NCI-H748 (cell line): ENCODE measurements around the gene ZBTB38.

ENCODE experiments used
- DNase-seq: peaks from one replicate; lab custom pipeline; 2025; ENCODE audit not compliant: unreplicated experiment; lab: John Stamatoyannopoulos, UW

ZBTB38 gene

GRCh38 chr3:141336672-141337522 lies 31.4 kb upstream of the ZBTB38 start:
- peak; percentile 63 for DNase-seq

DNA sequence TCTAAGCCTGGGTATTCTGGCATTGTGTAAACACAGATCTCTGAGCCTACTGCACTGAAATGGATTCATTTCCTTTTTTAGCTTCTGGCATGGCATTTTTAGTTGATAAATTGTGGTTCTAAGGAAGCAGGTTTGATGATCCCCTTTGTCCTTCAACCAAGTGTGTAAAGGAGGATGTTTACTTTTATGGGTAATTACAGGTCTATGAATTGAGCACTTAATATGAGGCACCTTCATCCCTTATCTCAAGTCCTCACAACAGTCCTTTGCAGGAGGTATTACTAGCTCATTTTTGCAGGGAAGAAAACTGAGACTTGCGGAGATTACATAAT lies 30.8 kb upstream of the ZBTB38 start:
- peak; percentile 63 for DNase-seq

DNA sequence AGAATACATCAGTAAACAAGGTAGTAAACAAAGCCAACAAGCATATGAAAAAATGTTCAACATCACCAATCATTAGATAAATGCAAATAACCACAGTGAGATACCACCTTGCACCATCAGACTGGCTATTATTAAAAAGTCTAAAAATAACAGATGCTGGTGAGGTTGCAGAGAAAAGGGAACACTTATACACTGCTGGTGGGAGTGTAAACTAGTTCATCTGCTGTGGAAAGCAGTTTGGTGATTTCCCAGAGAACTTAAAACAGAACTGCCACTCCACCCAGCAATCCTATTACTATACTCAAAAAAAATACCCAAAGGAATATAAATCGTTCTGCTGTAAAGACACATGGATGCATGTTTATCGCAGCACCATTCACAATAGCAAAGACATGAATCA lies 30.3 kb upstream of the ZBTB38 start:
- DNase-seq = no peak

- DNase-seq = no peak
Measured at GRCh38 chr3:141338881-141339280, 29.4 kb upstream of the ZBTB38 start.

GRCh38 chr3:141341536-141341935 lies 26.8 kb upstream of the ZBTB38 start:
- DNase-seq = no peak

DNA sequence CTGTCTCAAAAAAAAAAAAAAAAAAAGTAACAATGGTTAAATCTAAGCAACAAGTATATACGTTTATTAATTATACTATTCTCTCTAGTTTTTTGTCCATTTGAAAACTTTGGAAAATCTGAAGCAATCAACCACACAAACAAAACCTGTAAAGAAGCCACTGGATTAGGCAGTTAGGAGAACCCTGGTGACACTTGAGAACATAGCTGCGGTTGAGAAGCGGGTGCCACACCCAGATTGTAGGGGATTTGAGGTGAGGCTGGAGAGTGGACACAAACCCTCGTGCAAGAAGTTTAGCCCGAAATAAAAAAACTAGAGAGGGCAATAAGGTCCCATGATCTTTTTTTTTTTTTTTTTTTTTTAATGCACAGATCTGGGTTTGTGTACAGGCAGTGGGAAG lies 25.9 kb upstream of the ZBTB38 start:
- no peak for DNase-seq

DNA sequence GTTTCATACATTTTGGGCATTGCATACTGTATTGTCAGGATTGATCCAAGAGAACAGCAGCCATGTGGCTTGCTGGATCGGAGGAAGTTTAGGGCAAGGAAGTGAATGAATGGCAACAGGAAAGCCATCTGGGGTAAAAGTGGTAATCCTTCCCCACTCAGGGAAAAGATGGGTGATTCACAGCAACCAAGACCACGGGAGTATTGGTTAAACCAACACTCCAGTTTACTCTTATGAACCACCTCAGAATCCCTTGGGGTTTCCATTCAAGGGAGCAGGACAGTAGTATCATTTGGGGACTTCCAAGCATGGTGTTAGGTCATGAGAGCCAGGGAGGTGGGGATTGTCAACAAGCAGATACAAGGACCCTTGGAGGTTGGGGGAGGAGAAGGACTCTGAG lies 25.2 kb upstream of the ZBTB38 start:
- DNase-seq = no peak

DNA sequence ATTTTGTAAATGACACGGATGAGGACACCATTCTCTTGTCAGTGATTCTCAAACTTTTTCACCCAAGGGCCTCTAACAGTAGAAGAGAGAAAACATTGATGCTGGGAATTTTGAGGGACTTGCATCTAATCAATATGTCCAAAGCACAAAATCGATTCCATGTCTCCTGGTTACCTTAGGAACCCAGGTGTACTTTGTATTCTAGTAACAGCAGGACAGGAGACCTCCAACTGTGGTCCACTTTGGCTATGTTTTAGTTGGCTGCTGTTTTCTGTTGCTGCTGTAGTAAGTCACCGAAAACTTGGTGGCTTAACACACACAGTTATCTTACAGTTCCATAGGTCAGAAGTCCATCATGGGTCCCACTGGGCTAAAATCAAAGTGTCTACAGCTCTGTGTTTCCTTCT lies 24.4 kb upstream of the ZBTB38 start:
- DNase-seq = no peak

- no peak for DNase-seq
Measured at GRCh38 chr3:141345528-141345927, 22.8 kb upstream of the ZBTB38 start.

- DNase-seq = no peak
Measured at GRCh38 chr3:141346007-141346406, 22.3 kb upstream of the ZBTB38 start.

DNA sequence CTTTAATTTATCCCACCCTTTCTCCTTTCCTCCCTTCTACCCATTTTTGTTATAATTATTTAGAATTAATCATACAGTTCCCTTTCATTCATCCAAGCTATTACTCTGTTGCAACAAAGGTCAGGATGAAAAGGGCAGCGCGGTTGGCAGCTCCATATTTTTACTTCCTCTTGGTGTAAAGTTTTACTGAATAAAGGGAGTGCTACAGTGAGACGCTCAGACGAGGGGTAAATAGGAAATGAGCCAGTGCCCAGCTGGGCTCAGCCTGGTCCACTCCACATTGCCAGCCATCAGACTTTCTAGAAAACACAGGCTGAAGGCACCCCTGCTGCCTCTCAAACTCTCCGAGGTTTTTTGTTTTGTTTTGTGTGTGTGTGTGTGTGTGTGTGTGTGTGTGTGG lies 21.9 kb upstream of the ZBTB38 start:
- DNase-seq = no peak

DNA sequence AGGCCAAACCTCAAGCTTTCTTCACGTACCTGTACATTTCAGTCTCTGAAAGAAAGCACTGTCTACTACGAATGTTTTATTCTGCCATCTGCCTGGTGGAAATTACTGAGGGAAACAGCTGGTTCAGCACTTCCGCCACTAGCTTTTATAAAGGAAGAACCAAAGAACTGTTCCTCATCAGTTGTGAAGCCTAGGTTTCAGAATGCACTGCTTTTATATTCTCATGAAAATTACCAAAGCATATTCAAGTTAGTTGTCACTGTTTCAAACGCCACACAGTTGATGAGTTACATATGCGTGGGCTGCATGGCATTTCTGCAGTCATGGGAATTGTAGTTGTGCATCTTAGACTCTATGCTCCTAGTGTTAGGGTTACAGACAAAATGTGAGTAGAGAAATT lies 21.5 kb upstream of the ZBTB38 start:
- DNase-seq = no peak

DNA sequence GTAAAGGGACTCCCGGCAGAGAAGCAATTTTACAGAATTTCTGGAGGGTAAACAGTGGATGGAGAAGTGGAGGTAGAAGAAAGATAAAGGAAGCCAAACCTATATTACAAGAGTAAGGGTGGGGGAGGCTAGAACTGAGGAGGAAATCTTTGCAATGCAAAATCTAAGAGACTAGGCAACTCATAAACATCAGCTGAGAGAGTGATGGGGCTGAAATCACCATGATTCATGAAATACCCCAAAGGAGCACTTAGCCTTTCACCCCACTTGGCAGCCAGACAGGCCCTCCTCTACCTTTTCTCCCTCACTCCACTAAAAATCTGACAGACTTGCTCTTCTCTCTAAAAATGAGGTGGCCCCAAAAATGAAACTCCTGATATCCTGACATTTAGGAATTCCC lies 19.5 kb upstream of the ZBTB38 start:
- no peak for DNase-seq

GRCh38 chr3:141349711-141350110 lies 18.6 kb upstream of the ZBTB38 start:
- DNase-seq = no peak

GRCh38 chr3:141350666-141351065 lies 17.6 kb upstream of the ZBTB38 start:
- no peak for DNase-seq

DNA sequence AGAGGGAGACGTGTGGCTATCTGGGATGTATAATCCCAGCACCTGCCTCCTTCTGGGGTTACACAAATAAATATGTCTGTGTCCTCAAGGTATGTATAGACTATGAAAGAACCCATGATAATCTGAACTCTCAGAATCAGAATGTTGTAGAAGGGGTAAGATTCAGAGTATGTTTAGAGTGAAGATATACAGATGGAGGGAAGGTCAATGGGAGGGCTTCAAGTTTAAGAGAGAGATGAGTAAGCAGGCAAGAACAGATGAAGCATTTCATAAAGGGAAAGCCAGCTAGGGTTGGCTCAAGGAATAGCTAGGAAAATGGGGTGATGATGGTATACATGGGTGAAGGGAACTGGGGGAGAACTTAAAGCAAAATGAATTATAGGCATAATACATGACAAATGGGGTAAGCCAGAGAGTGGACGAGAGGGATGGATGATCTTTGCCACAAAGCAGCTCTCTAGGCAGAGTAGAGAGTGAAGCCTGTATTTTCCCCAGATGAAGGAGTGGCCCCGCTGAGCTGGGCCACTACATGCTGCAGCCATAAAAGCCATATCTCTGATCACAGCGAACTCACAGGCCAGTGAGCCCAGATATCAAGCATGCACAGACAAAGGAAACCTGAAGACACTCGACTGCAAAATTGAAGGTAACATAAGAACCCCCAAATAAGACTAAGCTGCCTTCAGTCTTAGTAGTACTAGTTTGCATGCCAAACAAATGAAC lies 15.9 kb upstream of the ZBTB38 start:
- DNase-seq = no peak

GRCh38 chr3:141353652-141354495 lies 14.4 kb upstream of the ZBTB38 start:
- no peak for DNase-seq

- no peak for DNase-seq
Measured at GRCh38 chr3:141354517-141354916, 13.8 kb upstream of the ZBTB38 start.

DNA sequence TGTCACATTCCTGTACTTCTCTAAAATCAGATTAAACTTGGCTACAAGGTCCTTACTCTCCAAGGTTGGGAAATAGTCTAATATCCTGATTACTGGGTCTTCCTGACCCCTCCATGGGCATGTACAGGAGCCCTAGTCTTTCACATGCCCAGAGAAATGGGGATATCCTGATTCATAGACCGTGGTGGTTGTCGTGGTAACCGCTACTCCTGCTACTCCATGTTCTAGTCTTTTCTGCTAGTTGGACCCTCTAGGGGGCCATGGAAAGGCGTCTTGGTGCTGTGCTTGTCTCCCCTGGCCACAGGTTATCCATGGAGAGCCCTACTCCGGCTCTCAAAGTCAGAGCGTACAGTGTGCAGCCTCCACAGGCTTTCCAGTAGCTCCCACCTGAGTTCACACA lies 13.1 kb upstream of the ZBTB38 start:
- DNase-seq = no peak

GRCh38 chr3:141356046-141356445 lies 12.3 kb upstream of the ZBTB38 start:
- no peak for DNase-seq

GRCh38 chr3:141360888-141361598 lies 7.3 kb upstream of the ZBTB38 start:
- peak; percentile 68 for DNase-seq
